Esophagus muscularis mucosa (tissue), 3 donors: ENCODE results near the gene DTD2.

ENCODE experiments used
- CTCF ChIP-seq, 3 experiments: fragments of 200-600 bp in 2 of 3; fragments of 450-650 bp in 1 of 3; sonication (generic) in 2 of 3; IDR thresholded peaks; one replicate each; pipeline ENCODE4 v1.5.1; 2017 to 2019; ENCODE audit warnings: antibody characterized with exemption in 3 of 3, mild to moderate bottlenecking in 2 of 3, moderate library complexity in 1 of 3
- POLR2A ChIP-seq: fragments of 450-650 bp; IDR thresholded peaks from one replicate; pipeline ENCODE4 v1.6.1; 2017; ENCODE audit warnings: antibody characterized with exemption, moderate library complexity, mild to moderate bottlenecking, low read depth

- TF ChIP-seq CTCF (IDR thresholded peaks at IDR 0.05) (no peak), POLR2A (no peak)
These were observed 656 bp upstream of the DTD2 start for GRCh38 chr14:31457665-31458659.
